SW 1271 (cell line): ENCODE measurements around the gene GGT5.
A peak's percentile ranks its signal among the peaks of the same experiment; 100 is the strongest.
"Not testable (repeated sequence)": the region's sequence is repeated elsewhere in the genome, so short reads cannot be mapped to it uniquely, and the experiment has no call there.

Source experiments
- DNase-seq, 2 experiments: peaks; one replicate each; lab custom pipeline; 2025; lab: John Stamatoyannopoulos, UW

GGT5 gene

DNA sequence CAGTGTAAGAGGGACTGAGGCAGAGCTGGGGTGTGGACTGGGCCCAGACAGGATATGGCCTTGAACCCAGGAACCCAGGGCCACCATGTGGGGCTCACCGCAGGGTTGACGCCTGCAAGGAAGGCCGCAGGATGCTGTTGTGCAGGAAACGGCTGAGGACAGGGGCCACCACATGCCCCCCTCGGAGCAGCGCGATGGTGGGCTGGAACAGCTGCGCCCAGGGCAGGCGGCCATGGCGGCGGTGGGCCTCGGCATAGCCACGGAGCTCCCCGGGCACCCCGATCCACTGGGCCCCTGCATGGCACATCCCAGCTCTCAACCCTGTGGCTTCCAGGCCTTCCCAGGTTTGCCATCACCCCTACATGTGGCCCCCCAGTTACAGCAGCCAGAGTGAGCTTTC, 12.2 kb downstream of the GGT5 start:
- DNase-seq, result no peak

- no peak for DNase-seq
These were observed 12.8 kb downstream of the GGT5 start for GRCh38 chr22:24232124-24232523.

DNA sequence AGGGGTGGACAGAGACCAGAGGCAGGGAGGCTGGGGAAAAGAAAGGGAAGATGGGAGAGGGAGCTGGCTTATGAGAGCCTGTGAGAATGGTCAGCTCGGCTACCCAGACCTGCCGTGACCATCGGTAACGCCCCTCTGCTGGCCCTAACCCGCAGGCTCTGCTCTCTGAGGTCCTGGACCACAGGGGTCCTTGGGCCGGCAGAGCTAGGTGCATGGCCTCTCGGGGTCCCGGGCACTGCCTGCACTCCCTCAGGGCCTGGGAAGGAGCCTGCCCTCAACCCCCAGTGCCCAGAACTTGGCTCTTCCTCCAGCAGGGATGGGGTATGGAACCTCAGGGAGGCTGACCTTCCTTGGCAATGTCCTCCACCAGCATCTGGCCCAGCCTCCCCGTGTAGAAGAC, 13.2 kb downstream of the GGT5 start:
- no peak for DNase-seq

DNA sequence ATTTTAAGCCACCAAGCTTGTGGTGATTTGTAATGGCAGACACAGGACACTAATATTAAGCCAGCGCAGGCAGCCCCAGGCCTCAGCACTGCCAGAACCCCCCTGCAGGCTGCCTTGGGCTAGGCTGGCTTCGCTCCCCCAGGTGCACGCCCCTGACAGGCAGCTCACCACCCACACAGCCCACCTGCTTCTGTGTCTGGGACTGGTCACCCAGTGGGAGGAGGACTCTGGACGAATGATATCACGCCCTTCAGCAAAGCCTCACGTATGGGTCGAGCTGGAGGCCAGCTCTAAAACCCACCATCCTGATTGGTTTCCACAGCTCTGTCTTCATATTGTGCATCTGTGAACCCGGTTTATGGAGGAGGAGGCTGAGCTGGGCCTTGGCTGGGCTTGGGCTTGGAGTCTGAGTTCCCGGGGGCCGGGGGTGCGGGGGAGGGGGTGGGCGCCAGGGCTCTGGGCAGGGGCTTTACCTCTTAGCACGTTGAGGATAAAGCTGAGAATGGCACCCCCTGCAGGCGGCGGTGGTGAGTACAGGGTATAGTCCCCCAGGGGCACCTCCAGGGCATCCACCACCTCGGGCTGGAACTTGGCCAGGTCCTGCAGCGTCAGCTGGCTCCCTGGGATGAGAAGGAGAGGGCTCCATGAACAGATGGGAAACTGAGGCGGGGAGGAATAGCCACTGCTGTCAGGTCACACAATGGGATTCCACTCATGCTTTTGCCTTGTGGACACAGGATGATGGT, 13.8 kb downstream of the GGT5 start:
- no peak for DNase-seq

DNA sequence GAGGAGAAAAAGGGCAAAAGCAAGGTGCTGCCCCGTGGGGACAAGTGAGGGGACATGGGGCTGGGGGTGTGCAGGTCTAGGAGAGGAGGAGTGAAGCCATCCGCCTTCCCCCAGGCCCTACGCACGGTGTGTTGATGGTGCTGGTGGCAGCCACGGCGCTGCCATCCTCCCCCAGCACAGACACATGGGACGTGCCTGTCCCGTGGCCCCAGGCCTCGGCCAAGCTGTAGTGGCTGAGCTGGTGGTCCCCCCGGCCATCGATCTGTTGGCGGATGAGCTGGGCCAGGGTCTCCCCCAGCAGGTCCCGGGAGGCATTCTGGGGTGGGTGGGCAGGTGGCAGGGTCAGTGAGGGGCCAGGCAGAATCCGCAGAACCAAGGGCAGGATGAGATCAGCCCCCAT, 18.9 kb downstream of the GGT5 start:
- no peak for DNase-seq

GRCh38 chr22:24225044-24225601, 19.8 kb downstream of the GGT5 start:
- DNase-seq, result no peak

GRCh38 chr22:24224468-24224867, 20.4 kb downstream of the GGT5 start:
- no peak for DNase-seq

DNA sequence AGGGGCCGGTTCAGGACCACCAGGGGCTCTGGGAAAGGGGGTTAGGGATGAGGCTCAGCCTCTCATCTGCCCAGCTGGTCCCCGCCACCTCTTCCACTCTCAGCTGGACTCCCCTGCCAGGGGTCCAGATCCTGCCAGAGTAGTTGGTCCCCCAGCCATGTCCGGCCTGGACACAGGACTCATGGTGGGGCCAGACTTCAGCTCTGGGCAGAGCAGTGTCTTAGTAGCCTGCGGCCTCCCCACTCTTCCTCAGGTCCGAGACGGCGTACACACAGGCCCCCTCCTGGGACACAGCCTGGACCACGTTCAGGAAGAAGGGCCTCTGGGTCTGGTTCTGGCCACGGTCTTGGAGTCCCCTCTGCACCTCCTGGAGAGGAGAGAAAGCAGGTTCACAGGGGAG, 25.1 kb downstream of the GGT5 start:
- DNase-seq, result no peak

GRCh38 chr22:24217384-24217783, 27.5 kb downstream of the GGT5 start:
- DNase-seq, result no peak

DNA sequence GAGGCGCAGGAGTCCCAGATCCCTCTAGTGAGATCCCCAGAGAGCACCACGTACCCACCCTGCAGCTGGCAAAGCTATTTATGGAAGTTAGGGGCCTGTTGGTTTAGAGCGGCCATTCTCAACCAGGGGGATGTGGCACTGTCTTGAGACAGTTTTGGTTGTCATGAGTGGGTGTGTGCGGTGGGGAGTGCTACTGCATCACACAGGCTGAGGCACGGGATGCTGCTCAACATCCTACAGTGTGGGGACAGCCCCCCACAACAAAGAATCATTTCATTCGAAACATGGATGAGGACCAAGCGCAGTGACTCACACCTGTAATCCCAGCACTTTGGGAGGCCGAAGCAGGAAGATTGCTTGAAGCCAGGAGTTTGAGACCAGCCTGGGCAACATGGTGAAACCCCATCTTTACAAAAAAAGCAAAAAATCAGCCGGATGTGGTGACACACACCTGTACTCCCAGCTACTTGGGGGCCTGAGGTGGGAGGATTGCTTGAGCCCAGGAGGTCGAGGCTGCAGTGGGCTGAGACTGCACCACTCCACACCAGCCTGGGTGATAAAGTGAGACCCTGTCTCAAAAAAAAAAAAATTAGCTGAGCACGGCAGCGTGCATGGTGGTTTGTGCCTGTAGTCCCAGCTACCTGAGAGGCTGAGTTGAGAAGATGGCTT, 28.2 kb downstream of the GGT5 start:
- DNase-seq, result no peak

DNA sequence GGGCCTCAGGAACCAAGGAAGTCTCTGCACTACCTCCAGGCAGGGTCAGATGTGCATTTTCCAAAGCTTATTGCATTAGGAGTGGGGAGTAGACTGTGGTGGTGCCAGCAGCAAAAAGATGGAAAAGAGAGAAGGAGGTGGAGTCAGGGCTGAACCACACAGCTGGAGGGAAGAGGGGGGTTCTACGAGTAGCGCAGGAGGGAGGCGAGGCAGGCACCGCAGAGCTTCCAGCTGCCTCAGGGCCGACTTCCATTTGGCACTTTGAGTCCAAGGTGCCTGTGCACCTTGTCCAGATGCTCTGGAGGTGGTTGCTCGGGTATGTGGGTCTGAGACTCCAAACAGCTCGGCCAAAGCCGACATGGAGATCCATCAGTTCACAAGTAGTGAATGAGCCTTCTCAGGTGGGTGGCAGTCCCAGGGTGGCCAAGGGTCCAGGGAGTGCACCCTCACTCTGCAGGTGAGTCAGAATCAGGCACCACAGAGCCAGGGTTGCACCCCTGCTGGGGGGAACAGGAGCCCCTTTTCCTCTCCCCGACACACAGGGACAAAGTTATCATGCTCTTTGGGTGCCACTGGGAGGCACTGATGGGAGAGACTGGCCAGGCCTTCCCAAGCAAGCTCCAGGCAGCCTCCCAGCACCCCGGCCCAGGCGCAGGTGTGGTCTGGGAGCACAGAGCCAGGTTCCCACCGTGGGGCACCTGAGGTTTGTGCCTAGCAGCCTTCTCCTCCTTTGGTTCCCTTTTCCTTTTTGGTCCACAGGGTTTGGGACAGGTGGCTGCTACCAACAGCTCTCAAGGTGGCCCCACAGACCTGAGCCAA, 30.2 kb downstream of the GGT5 start:
- no peak for DNase-seq

- not testable (repeated sequence) for DNase-seq
These were observed 31.8 kb downstream of the GGT5 start for GRCh38 chr22:24213111-24213510.

DNA sequence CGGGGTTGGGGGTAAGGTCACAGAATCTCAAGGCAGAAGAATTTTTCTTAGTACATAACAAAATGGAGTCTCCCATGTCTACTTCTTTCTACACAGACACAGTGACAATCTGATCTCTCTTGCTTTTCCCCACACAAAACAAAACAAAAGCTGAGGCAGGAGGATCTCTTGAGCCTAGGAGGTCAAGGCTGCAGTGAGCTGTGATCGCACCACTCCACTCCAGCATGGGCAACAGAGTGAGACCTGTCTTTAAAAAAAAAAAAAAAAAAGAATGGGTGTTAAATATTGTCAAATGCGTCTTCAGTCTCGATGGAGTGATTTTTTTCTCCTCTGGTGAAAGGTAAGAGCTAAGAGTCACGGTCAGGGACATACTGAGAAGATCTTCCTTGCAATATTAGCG, 33.2 kb downstream of the GGT5 start:
- DNase-seq, result not testable (repeated sequence)

DNA sequence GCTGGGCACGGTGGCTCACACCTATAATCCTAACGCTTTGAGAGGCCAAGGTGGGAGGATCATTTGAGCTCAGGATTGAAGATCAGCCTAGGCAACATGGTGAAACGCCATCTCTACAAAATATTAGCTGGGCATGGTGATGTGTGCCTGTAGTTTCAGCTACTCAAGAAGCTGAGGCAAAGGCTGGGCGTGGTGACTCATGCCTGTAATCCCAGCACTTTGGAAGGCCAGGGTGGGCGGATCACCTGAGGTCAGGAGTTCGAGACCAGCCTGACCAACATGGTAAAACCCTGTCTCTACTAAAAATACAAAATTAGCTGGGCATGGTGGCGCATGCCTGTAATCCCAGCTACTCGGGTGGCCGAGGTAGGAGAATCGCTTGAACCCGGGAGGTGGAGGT, 34.5 kb downstream of the GGT5 start:
- not testable (repeated sequence) for DNase-seq

DNA sequence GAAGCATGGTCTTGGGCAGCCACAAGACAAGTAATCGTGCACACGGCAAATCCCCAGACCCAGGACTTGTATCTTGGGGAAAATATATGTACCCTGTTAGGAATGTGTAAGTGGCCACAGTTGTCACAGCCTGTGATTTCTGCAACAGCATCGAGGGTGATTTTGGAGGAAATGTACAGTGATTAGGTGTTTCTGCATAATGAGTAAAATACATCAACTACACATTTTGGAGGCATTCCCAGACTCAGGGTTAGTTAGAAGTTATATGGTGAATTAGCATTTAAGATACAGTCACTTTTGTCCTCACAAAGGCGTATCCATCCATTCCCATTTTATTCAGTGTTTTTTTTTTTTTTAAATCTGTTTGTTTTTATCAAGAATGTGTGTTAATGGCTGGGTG, 35.2 kb downstream of the GGT5 start:
- DNase-seq, result no peak

DNA sequence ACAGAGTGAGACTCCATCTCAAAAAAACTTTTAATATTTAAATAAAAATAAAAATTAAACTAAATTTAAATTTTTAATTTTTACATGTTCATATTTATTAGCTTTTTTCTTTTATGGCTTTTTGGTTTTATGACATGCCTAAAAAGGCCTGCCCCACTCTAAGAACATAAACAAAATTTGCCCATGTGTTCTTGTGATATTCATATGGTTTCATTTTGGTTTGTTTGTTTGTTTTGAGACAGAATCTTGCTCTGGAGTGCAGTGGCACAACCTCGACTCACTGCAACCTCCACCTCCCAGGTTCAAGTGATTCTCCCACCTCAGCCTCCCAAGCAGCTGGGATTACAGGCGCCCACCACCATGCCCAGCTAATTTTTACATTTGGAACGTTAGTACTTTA, 35.9 kb downstream of the GGT5 start:
- DNase-seq, result no peak

DNA sequence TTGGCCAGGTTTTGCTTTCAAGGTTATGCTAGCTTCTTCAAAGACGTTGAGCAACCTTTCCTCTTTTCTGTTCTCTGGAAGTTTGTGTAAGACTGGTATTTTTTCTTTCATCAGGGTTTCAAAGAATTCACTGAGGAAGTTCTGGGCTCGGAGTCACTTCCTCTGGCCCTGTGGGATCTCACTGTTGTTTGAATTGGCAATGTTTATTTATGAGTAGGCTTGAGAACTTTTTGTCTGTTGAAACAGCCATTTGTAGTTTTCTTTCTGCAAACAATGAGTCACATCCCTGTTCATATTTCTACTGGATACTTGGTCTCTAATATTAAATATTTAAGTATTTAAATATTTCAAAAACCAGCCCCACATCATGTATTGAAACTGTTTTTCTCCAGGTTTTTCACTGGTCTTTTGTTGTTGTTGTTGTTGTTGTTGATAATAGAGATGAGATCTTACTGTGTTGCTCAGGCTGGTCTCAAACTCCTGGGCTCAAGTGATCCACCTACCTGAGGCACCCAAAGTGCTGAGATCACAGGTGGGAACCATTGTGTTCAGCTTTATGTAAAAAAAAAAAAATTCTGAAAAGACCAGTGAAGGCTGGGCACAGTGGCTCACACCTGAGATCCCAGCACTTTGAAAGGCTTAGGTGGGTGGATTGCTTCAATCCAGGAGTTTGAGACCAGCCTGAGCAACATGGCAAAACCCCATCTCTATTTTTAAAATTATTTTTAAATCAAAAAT, 36.7 kb downstream of the GGT5 start:
- peak; percentile 76 to 93 for DNase-seq

GRCh38 chr22:24207264-24208011, 37.4 kb downstream of the GGT5 start:
- no peak for DNase-seq

- not testable (repeated sequence) for DNase-seq
These were observed 38.2 kb downstream of the GGT5 start for GRCh38 chr22:24206460-24207263.
